ENCODE measurements around the gene BTBD9.

Gene BTBD9

GRCh38 chr6:38272222-38272621 is 367.5 kb downstream of the BTBD9 start:
- DNase-seq: no peak

- DNase-seq: no peak
These were observed 368.6 kb downstream of the BTBD9 start for GRCh38 chr6:38271081-38271480.

- no peak for DNase-seq
These were observed 369.4 kb downstream of the BTBD9 start for GRCh38 chr6:38270367-38270766.

DNA sequence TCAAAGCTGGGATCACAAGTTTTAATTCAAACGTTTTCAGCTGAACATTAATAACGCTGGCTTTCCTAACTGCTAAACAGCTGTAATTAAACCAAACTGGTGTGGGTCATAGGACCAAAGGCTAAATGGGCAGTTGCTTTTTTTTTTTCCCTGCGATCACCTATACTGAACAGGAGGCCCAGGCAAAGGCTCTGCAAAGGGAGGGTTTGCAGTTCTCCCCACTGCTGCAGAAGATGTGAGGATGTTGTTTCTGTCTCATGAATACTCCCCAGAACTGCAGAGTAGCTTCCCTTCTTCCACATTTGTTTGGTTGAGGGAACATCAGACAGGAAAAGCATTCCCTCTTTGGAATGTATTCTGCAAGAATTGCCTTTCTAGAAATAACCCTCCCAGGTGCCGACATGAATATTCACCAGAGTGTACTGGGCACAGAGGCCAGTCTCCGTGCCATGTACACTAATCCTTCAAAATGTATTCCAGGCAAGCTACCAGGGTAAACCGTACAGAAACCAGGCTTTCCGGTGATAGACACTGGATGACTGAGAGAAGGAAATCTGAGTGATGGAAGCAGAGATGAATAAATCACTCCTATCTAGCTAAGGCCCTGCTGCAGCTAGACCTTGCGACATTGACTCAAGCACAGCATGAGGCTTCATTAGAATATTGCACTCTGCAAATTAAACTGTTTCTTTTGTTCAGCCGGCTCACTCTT is 370.1 kb downstream of the BTBD9 start:
- DNase-seq: no peak

DNA sequence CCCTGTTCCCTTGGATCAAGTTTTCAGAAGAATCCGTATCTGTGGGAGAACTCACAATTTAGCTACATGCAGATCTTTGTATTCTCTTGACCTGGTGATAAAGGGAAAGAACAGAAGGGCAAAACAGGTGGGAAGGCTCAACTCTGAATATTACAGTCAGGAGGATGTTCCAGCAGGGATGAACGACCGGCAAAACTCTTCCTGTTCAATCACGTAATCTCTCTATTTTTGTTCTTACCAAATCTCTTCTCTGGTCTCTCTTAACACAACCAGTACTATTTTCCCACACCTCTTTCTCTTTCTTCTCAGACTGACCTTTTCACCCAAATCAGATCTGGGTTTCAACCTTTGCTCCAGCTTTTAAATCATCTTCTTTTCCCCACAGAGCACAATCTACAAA is 371.4 kb downstream of the BTBD9 start:
- DNase-seq: no peak

GRCh38 chr6:38266921-38267354 is 372.8 kb downstream of the BTBD9 start:
- no peak for DNase-seq

DNA sequence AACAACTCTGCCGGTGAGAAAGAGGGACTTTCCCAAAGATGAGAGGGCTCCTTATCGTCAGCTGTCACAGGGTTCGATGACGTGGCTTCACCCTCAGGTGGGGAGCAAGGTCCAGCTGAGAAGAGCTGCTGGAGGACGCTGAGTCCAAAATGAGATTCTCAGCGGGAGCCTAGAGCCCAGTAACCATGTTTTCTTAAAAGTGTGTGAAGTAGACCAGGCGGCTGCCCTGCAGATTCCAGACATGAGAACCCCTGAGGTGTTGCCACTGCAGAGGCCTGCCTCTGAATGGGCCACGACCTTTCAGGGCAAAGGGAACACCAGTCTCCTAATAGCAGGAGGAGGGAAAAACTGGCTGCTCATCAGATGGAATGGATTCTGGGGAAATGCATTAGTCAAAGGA is 375.1 kb downstream of the BTBD9 start:
- DNase-seq: no peak

GRCh38 chr6:38262609-38263008 is 377.1 kb downstream of the BTBD9 start:
- DNase-seq: no peak

DNA sequence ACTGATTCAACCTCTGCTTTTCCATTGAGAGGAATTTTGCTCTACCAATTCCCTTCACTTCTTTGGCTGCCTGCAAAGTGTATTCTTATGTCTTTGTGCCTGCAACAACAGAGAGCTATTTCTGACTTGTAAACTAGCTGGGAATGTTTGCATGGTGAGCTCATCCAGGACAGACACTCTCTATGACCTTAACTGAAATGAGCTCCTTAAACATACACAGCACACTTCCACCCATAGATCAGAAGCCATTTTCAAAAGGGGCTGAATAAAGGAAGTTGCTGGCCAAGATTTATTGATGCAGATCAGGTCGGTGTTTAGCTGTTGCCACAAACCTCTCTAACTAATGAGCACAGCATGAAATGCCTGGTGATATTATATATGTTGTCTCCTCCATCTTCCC is 377.7 kb downstream of the BTBD9 start:
- no peak for DNase-seq

- DNase-seq: no peak
These were observed 378.1 kb downstream of the BTBD9 start for GRCh38 chr6:38261626-38262025.

GRCh38 chr6:38259736-38260135 is 380.0 kb downstream of the BTBD9 start:
- DNase-seq: no peak

DNA sequence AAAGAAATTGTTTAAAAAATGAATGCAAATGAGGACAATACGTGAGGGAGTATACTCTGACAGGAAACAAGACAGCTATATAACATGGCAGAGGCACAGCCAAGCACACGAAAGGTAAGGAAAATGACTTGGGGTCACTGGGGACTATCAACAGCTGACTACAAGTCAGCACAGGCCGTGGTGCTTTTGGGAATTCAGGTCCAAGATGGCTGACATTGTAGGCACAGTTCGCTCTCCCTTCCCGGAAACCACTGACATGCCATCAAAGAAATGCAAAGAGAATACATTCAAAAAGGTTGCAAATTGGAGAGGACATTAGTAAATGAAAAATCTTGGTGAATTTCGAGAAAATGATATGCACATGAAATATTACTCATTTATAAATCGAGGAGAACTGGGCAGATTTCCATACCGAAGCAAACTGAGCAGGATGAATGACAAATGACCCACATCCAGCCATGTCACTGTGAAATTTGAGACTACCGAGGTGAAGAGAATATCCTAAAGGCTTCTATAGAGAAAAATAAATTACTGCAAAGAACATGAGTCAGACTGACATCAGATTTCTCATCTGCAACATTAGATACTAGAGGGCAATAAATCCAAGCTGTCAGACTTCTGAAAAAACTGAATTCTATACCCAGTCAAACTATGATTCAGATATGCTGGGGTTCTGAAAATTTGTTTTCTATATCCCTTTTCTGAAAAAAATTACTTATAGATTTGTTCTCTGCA is 391.1 kb downstream of the BTBD9 start:
- DNase-seq: no peak

- DNase-seq: no peak
These were observed 394.4 kb downstream of the BTBD9 start for GRCh38 chr6:38245295-38245694.

- DNase-seq: no peak
These were observed 394.9 kb downstream of the BTBD9 start for GRCh38 chr6:38244869-38245268.

GRCh38 chr6:38241200-38241871 is 398.4 kb downstream of the BTBD9 start:
- DNase-seq: no peak

DNA sequence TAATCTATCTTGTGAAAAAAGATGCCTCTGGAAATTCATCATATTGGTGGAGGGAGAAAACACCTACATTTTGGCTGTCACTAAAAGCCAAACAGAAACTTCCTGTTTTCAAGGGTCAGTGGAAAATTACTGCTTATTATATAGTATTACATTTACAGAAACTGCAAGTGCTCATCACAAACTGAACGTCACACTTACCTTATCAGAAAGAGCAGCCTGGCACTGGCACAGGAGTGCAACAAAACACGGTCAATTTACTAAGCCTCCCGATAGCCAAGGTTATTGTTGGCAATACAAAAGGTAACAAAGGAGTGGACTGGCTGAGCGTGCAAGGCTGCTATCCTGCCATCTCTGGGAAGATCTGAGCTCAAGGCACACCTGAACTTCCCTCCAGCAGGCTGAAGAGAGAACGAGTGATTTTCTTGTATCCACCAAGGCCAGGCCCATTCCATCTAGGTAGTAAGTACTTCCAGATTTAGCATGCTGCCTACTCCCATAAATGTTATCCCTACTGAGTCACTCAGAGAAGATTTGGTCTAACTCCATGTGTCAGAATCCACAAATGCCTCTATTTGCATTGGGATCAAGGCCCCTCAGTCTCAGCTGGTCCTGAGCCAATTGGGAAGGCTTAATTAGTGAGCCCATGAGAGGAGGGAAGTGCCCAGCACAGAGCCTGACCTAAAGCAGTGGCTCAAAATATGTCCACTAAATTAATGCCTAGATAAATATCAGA is 399.8 kb downstream of the BTBD9 start:
- DNase-seq: no peak

DNA sequence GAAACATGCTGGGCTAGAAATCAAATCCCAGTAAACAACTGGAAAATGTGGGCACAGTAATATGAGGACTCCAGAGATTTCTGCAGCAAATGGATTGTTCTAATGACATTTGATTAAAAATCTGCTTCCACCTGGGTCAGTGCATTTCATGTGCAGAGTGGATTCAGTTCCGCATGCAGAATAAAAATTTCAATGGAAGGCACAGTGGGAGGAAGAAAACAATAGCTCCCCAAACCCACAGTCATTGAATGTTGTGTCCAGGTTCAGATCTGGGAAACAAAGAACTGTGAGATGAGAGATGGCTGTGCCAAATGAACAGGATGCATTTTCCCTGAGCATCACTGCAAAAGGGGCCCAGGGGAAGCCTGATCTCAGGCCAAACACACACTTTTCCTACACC is 403.1 kb downstream of the BTBD9 start:
- DNase-seq: no peak

DNA sequence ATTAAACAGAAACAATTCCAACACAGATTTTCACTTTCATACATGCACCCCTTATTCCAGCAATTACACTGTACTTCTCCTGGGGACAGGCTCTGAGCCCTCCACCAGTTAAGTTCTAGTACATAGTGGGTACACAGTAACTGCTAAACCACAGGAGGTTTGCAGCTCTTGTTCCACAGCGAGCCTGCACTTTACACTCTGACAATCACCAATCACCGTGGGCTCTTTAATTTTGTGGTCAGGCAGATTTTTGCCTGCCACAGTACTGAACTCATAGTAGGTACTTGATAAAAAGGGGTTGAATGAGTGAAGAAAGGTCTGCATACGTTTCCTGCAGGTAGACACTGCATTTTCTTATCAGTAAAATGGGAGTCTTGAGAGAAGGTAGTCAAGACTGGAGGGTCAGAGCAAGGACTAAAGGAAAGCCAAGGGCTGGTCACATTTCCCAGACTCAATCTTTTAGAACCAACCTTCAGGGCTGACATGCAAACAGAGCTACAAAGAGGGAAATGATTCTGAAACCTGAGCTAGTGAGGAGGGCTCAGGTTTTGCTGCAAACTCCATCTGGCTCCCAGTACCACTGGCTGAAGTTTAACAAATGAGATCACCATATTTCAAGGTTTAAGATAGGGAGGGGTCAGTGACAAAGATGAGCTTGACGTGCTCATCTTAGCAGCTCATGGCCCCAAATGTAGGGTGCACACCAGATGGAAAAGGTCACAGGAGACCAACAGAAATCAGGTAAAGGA is 404.6 kb downstream of the BTBD9 start:
- DNase-seq: no peak

- DNase-seq: no peak
These were observed 405.6 kb downstream of the BTBD9 start for GRCh38 chr6:38234141-38234540.

DNA sequence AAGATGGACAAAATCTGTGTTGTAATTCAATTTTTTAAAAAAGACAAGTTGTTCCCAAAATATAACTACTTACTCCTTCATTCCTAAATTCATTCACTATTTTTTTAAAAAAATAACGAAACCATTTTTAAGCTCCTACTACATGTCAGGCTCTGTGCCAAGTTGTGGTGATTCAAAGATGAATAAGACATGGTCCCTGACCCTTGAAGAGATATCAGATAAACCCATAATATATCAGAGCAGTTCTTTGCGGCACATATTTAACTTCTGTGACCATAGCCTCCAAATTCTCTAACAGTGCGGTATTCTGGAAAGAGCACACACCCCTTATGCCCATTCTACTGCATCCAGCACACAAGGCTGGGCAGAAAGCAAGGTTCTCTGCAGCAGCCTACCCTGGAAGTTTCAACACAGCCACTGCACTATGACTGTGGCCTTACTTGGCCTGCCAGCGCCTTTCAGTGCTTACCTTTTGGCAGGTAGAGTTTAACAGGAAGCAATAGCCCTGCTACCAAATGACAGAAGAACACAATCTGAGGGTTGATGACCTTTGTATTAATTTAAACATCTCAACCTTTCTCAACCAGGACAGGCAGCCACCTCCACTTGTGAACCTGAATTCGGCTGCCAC is 406.5 kb downstream of the BTBD9 start:
- no peak for DNase-seq

- no peak for DNase-seq
These were observed 414.0 kb downstream of the BTBD9 start for GRCh38 chr6:38225766-38226165.

DNA sequence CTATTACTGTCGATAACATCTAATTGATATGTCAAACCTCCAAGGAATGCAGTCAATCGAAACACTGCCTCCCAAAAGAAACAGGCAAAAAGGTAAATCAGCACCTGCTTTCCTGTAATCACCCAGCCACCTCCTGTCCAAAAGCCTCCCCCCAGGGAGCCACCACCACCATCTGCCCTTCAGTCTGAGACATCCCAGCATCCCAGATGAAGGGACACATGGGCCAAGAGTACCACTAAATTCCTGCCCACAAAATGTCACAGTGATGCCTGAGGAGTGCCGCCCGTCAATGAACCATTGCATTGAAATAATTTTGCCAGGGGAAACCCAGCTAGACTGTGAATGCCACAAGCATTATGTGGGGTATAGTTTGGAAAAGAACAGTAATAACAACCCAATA is 418.5 kb downstream of the BTBD9 start:
- DNase-seq: no peak

All from SHP77 treated with DMSO at 0.1 percent for 48 hours (cell line).